IMR-90 (cell line): Measurements from ENCODE around the gene ZNF618. TPM values are rescaled to one million over a fixed set of nuclear protein-coding genes. Genes with fewer than 3 reads are reported as not detected.

Experiments
- ATAC-seq: fragments of 200-7000 bp; cut with Tn5 transposase; 2 replicates; pipeline ENCODE4 v1.9.1; 2020; ENCODE audit warnings: low read depth, mild to moderate bottlenecking, moderate library complexity
- BruUV-seq: library from RNA; stranded (reverse); fragments of 400-500 nt; replicated peaks from 2 replicates; lab custom pipeline; 2021; lab: Mats Ljungman, UMichigan
- CTCF ChIA-PET: fragments of 300-600 bp; formaldehyde crosslinking; extraction: SDS; loops from one replicate; lab custom pipeline; 2021; ENCODE audit warnings: antibody characterized with exemption; lab: Yijun Ruan, JAX
- POLR2A ChIA-PET: fragments of 300-600 bp; sonication (Branson Sonifier 250); formaldehyde crosslinking; loops from one replicate; lab custom pipeline; 2022; ENCODE audit warnings: antibody characterized with exemption; ENCODE audit not compliant: unreplicated experiment; lab: Charles Lee
- DNase-seq: peaks from one replicate; pipeline ENCODE4 v3.0.0; 2013
- H2AFZ ChIP-seq: replicated peaks from 2 replicates; pipeline ENCODE3; 2013; ENCODE audit warnings: low read length, mild to moderate bottlenecking; ENCODE audit not compliant: poor library complexity
- H2AK5ac ChIP-seq: 2 replicates; pipeline ENCODE4 v1.6.1; 2013; ENCODE audit warnings: low read depth, low read length, inconsistent platforms
- H2AK9ac ChIP-seq: replicated peaks from 2 replicates; pipeline ENCODE3; 2013; ENCODE audit warnings: mild to moderate bottlenecking, low read depth, low read length, moderate library complexity; ENCODE audit not compliant: poor library complexity
- H2BK120ac ChIP-seq: 2 replicates; pipeline ENCODE4 v1.6.1; 2013; ENCODE audit warnings: low read depth, low read length, inconsistent platforms
- H2BK15ac ChIP-seq: 3 replicates; pipeline ENCODE4 v1.6.1; 2013; ENCODE audit warnings: low read depth, low read length, inconsistent platforms
- H2BK20ac ChIP-seq: 2 replicates; pipeline ENCODE4 v1.6.1; 2013; ENCODE audit warnings: low read depth, mild to moderate bottlenecking, inconsistent platforms, low read length, moderate library complexity
- H2BK5ac ChIP-seq: 2 replicates; pipeline ENCODE4 v1.6.1; 2013; ENCODE audit warnings: mild to moderate bottlenecking, low read depth, low read length, inconsistent platforms; ENCODE audit not compliant: poor library complexity, severe bottlenecking
- H3K14ac ChIP-seq: replicated peaks from 2 replicates; pipeline ENCODE4 v1.6.1; 2013; ENCODE audit warnings: low read depth, low read length, inconsistent platforms
- H3K18ac ChIP-seq: 2 replicates; pipeline ENCODE4 v1.6.1; 2013; ENCODE audit warnings: low read depth, low read length, control low read depth
- H3K23ac ChIP-seq: 2 replicates; pipeline ENCODE4 v1.6.1; 2013; ENCODE audit warnings: low read depth, low read length, inconsistent platforms
- H3K27ac ChIP-seq: 2 replicates; pipeline ENCODE4 v1.5.1; 2013; ENCODE audit warnings: mild to moderate bottlenecking, control low read depth, low read length; ENCODE audit not compliant: insufficient read depth
- H3K27me3 ChIP-seq: 2 replicates; pipeline ENCODE4 v1.6.1; 2013; ENCODE audit warnings: low read length; ENCODE audit not compliant: control insufficient read depth, insufficient read depth
- H3K36me3 ChIP-seq: 2 replicates; pipeline ENCODE4 v1.6.1; 2013; ENCODE audit warnings: low read length, mixed read lengths; ENCODE audit not compliant: control insufficient read depth, insufficient read depth
- H3K4ac ChIP-seq: 2 replicates; pipeline ENCODE4 v1.6.1; 2013; ENCODE audit warnings: low read depth, low read length, inconsistent platforms
- H3K4me1 ChIP-seq: 2 replicates; pipeline ENCODE4 v1.6.1; 2013; ENCODE audit warnings: low read length, mixed read lengths; ENCODE audit not compliant: control insufficient read depth, insufficient read depth
- H3K4me2 ChIP-seq: 2 replicates; pipeline ENCODE4 v1.6.1; 2013; ENCODE audit warnings: low read depth, mild to moderate bottlenecking, control low read depth, low read length, moderate library complexity
- H3K4me3 ChIP-seq: 2 replicates; pipeline ENCODE4 v1.5.1; 2013; ENCODE audit warnings: low read depth, mild to moderate bottlenecking, control low read depth, low read length, moderate library complexity; ENCODE audit not compliant: insufficient read depth
- H3K56ac ChIP-seq: 2 replicates; pipeline ENCODE4 v1.6.1; 2013; ENCODE audit warnings: low read length, inconsistent platforms; ENCODE audit not compliant: insufficient read depth; ENCODE audit errors: extremely low read depth
- H3K79me1 ChIP-seq, 2 experiments: 2 replicates each; pipeline ENCODE4 v1.6.1; 2013; ENCODE audit warnings: low read length in 2 of 2, inconsistent platforms in 1 of 2, low read depth in 1 of 2
- H3K9ac ChIP-seq: 2 replicates; pipeline ENCODE4 v1.6.1; 2013; ENCODE audit warnings: low read depth, low read length, control low read depth
- H3K9me1 ChIP-seq: 2 replicates; pipeline ENCODE4 v1.6.1; 2013; ENCODE audit warnings: low read length, inconsistent platforms; ENCODE audit not compliant: insufficient read depth
- H3K9me3 ChIP-seq: 2 replicates; pipeline ENCODE4 v1.6.1; 2013; ENCODE audit warnings: low read length; ENCODE audit not compliant: control insufficient read depth, insufficient read depth
- H4K20me1 ChIP-seq: 2 replicates; pipeline ENCODE4 v1.6.1; 2013; ENCODE audit warnings: low read length, inconsistent platforms; ENCODE audit not compliant: insufficient read depth
- H4K5ac ChIP-seq: 2 replicates; pipeline ENCODE4 v1.6.1; 2013; ENCODE audit warnings: mild to moderate bottlenecking, low read depth, low read length, control low read depth
- H4K8ac ChIP-seq, 2 experiments: 2 replicates each; pipeline ENCODE4 v1.6.1; 2013; ENCODE audit warnings: low read depth in 2 of 2, low read length in 2 of 2, control low read depth in 1 of 2, inconsistent platforms in 1 of 2
- H4K91ac ChIP-seq: 2 replicates; pipeline ENCODE4 v1.6.1; 2013; ENCODE audit warnings: low read depth, low read length, inconsistent platforms; ENCODE audit not compliant: insufficient read depth
- CEBPB ChIP-seq: IDR thresholded peaks from 2 replicates; pipeline ENCODE4 v1.6.1; 2012; ENCODE audit warnings: low read depth, low read length, improper control_type of control experiment
- CHD1 ChIP-seq: IDR thresholded peaks from 2 replicates; pipeline ENCODE4 v1.6.1; 2012; ENCODE audit warnings: low read depth, low read length, improper control_type of control experiment
- MAZ ChIP-seq: IDR thresholded peaks from 2 replicates; pipeline ENCODE4 v1.6.1; 2012; ENCODE audit warnings: low read depth, mild to moderate bottlenecking, low read length, improper control_type of control experiment, moderate library complexity, borderline replicate concordance
- MXI1 ChIP-seq: IDR thresholded peaks from 2 replicates; pipeline ENCODE4 v1.6.1; 2012; ENCODE audit warnings: low read depth, mild to moderate bottlenecking, low read length, moderate library complexity, borderline replicate concordance
- POLR2A ChIP-seq: IDR thresholded peaks from 2 replicates; pipeline ENCODE4 v1.6.1; 2012; ENCODE audit warnings: mild to moderate bottlenecking, low read depth, low read length
- WGBS, 2 experiments: methylation state at CpG; one replicate each; pipeline versions ENCODE4 v1.1.5 to v1.1.7; 2013; ENCODE audit warnings: missing lambda C conversion rate in 2 of 2; ENCODE audit not compliant: insufficient read length in 1 of 2; ENCODE audit errors: extremely low coverage in 2 of 2; 5-methylcytosine and 5-hydroxymethylcytosine counted together
- dilution Hi-C: fragments of 300-500 bp; cut with HindIII; formaldehyde crosslinking; loops from one replicate; pipeline ENCODE4 v1.14.3; 2018; ENCODE audit warnings: low sequenced_read_pairs; ENCODE audit not compliant: unreplicated experiment
- in situ Hi-C: fragments of 300-500 bp; cut with MboI; formaldehyde crosslinking; loops from 3 replicates; pipeline ENCODE4 v1.14.3; 2019; ENCODE audit warnings: low sequenced_read_pairs, inconsistent platforms, mixed read lengths
- intact Hi-C: fragments of 100-400 bp; cut with micrococcal nuclease; formaldehyde crosslinking; loops from 2 replicates; pipeline ENCODE4 v1.10.0; 2022
- polyA plus RNA-seq, 3 experiments: library from polyadenylated mRNA; depleted of rRNA; stranded (reverse); fragments of >200 nt; gene quantifications; 2 replicates each; pipeline ENCODE4 v1.2.3, GENCODE V29; 2012; ENCODE audit warnings: low replicate concordance in 1 of 3
- total RNA-seq: library from RNA; depleted of rRNA; stranded (reverse); fragments of >200 nt; gene quantifications from 2 replicates; pipeline ENCODE4 v1.2.3, GENCODE V29; 2012
- TF ChIP-seq, protein P1 (sequence below): fragments of 150-350 bp; IDR thresholded peaks from 2 replicates; pipeline ENCODE4 v1.6.1; 2016; ENCODE audit warnings: low read depth, mild to moderate bottlenecking, low read length, moderate library complexity, borderline replicate concordance

ZNF618 gene
- total and polyA plus RNA-seq, 2 of the 4 experiments (the other 2 are of a cell fraction): 8.2 to 9.4 TPM

- Histone ChIP-seq H3K56ac (no peak overlapping the region), H3K9me1 (peaks cover 19% of the 10 kb centered on the region), H3K4me2 (no peak overlapping the region), H2BK5ac (no peak overlapping the region), H4K8ac (no peak overlapping the region), H2AK9ac (no peak overlapping the region), H4K5ac (no peak overlapping the region), H2BK120ac (no peak overlapping the region), H4K20me1 (peaks cover 59% of the 10 kb centered on the region), H3K18ac (no peak overlapping the region), H3K36me3 (peaks cover 3% of the 10 kb centered on the region), H3K14ac (no peak overlapping the region), H3K27ac (no peak overlapping the region), H3K9me3 (no peaks in the 10 kb centered on the region), H2AK5ac (no peak overlapping the region), H2AFZ (no peak overlapping the region), H4K91ac (no peak overlapping the region), H3K27me3 (no peaks in the 10 kb centered on the region), H3K4ac (no peak overlapping the region), H3K79me1 (peaks cover 56 to 82% of the 10 kb centered on the region in 2 experiments), H3K23ac (no peak overlapping the region), H3K4me1 (no peaks in the 10 kb centered on the region; the same call in 1 of the 2 replicates), H2BK20ac (no peak overlapping the region), H3K4me3 (no peak overlapping the region), H2BK15ac (no peak overlapping the region), H3K9ac (no peak overlapping the region)
- dilution Hi-C loops: no loop called here
- no TSS peak for BruUV-seq
- in situ Hi-C loops: no loop called here
- ChIA-PET POLR2A (interaction anchor here (0.6 kb wide), 1 partner anchor 25 kb away, joined by 3 read pairs; no protein-coding TSS in a partner anchor), CTCF (no interaction called here)
- ATAC-seq (no peak), DNase-seq (no peak)
- whole genome bisulfite sequencing, 2 experiments: 86% methylated on average over 2 of the region's 8 CpGs; no CpG with 5 or more reads in 1 of the 2 experiments
- intact Hi-C loops: no loop called here
- TF ChIP-seq CEBPB: no peak
- TF ChIP-seq CHD1: no peak
- no peak for TF ChIP-seq MAZ
- TF ChIP-seq, protein P1, sequence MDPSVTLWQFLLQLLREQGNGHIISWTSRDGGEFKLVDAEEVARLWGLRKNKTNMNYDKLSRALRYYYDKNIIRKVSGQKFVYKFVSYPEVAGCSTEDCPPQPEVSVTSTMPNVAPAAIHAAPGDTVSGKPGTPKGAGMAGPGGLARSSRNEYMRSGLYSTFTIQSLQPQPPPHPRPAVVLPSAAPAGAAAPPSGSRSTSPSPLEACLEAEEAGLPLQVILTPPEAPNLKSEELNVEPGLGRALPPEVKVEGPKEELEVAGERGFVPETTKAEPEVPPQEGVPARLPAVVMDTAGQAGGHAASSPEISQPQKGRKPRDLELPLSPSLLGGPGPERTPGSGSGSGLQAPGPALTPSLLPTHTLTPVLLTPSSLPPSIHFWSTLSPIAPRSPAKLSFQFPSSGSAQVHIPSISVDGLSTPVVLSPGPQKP: no peak
- no peak for TF ChIP-seq POLR2A
- no peak for TF ChIP-seq MXI1
These were observed 42.7 kb downstream of the ZNF618 start for GRCh38 chr9:113918697-113919350.
